ENCODE measurements around the gene PCNX2.
A peak's percentile ranks its signal among the peaks of the same experiment; 100 is the strongest.

The PCNX2 gene

GRCh38 chr1:232950197-232951176, 345.0 kb downstream of the PCNX2 start, which contains the start of gene NTPCR:
Gene NTPCR, plus strand, starts transcription at chr1:232950611. Its CDS starts 100 bp downstream, at chr1:232950711.
- DNase-seq: peak; percentile 98

GRCh38 chr1:232949636-232950196, 345.8 kb downstream of the PCNX2 start:
- no peak for DNase-seq

GRCh38 chr1:232944347-232944746, 351.2 kb downstream of the PCNX2 start:
- no peak for DNase-seq

- DNase-seq: peak; percentile 48
Measured at GRCh38 chr1:232943679-232944252, 351.8 kb downstream of the PCNX2 start.

- no peak for DNase-seq
Measured at GRCh38 chr1:232942413-232943294, 352.9 kb downstream of the PCNX2 start.

- no peak for DNase-seq
Measured at GRCh38 chr1:232940262-232940661, 355.3 kb downstream of the PCNX2 start.

- DNase-seq: no peak
Measured at GRCh38 chr1:232939748-232940147, 355.8 kb downstream of the PCNX2 start.

- no peak for DNase-seq
Measured at GRCh38 chr1:232938926-232939325, 356.6 kb downstream of the PCNX2 start.

GRCh38 chr1:232937741-232938375, 357.7 kb downstream of the PCNX2 start:
- no peak for DNase-seq

- DNase-seq: no peak
Measured at GRCh38 chr1:232936941-232937340, 358.6 kb downstream of the PCNX2 start.

Measured in stimulated activated CD8-positive, alpha-beta memory T cell treated with anti-CD3 and anti-CD28 coated beads, Interleukin-4, amount 100 ng/mL, for 48 hours (primary cell).